ENCODE data around the gene CLCA4.
"Not testable (repeated sequence)": the region's sequence is repeated elsewhere in the genome, so short reads cannot be mapped to it uniquely, and the experiment has no call there.

The CLCA4 gene

DNA sequence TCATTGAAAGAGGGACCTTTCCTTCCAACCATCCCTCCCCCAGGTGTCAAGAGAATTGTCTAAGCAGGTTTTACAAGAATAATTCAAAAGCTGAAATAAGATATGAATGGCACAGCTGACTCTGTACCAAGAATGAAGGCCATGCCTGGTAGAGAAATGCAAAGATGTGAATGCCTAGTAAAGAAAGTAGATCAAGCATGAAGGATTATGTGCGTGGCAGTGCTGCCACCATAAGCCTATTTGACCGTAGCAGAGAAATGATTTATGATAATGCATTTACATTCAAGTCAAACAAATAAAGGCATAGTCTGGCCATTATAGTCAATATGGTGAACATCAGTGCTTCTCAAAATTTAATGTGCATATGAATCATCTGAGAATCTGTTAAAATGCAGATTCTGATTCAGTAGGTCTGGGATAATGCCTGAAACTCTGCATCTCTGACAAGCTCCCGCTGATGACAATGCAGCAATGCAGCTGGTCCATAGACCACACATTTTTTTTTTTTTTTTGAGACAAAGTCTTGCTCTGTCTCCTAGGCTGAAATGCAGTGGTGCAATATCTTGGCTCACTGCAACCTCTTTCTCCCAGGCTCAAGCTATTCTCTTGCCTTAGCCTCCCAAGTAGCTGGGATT lies 16.6 kb upstream of the CLCA4 start:
- no peak for DNase-seq

DNA sequence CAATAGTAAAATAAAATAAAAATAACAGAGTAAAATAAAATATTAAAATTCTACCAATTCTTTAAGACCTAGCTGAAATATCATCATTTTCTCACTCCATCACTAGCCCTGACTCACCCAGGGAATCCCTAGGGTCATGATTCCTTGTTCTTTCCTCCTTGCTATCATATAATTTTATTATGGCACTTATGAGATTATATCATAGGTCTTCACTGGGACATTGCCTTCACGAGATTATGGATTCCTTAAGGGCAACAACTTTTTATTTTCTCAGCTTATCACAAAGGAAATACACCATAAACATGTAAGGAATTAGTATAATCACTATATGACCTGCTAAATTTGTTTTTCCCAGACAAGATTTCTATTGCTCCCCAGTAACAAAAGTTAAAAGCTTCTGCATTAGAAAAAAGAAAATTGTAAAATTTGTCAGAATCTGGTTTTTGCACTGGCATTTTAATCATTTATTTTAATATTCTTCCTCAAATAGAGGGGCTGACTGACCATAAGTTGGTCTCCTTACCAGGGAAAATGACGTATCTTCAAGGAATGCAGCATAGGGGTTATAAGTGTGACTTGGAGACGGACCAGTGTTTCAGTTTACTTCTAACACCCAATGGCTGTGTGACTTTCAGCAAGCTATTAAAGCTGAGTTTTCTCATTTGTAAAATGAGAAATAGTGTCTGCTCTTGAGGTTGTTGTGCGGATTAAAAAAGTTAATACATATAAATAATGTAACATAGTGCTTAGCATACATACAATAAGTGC lies 8.8 kb upstream of the CLCA4 start:
- no peak for DNase-seq

DNA sequence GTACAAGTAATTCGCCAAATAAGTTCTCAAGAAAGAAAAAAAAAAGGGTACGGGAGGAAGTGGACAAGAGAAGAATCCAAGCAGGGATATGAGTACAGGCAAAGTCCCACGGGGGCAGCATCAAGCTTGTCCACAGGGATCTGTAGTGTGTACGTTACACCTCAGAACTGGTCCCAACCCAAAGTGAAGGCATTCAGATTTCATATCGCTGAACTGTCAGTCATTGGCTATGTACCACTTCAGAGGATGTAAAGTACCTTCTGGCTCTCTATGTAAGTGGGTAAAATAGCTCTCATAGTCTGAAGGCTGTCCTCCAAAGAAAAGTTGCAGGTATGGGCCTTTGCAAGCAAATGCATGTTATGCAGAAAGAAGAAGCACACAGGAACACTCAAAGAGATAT lies 8.1 kb upstream of the CLCA4 start:
- no peak for DNase-seq

DNA sequence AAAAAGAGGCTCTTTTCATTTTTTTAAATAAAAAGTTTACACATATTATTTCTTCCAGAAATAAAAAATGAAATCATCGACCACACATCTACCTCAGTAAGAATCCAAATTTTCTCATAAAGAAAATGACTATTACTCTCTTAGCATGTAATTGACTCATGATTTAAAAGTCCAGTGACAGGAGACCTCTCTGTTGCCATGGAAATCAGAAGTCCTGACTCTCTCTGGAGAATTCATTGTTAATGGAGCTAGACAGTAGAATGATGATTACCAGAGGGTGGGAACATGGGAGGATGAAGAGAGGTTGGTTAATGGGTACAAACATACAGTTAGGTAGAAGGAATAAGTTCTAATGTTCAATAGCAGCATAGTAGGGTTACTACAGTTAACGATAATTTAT lies 5.0 kb upstream of the CLCA4 start:
- DNase-seq: no peak

DNA sequence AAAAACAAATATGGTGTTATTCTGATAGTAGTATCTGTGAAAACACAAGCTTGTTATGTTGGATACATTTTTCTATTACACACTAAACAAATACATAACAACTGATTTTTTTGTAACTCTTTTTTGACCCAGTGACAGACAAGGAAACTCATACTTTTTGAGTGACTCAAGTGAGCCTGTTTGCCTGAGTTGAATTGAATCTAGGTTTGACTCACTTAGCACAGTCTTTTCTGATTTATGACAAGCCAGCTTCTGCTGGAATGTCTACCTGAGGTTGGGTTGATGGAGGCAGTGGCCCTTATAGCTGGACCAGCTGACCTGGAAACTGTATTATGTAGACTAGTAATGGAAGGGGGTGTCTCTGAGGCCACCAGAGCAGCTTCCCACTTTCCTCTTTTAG lies 4.2 kb upstream of the CLCA4 start:
- DNase-seq: no peak

DNA sequence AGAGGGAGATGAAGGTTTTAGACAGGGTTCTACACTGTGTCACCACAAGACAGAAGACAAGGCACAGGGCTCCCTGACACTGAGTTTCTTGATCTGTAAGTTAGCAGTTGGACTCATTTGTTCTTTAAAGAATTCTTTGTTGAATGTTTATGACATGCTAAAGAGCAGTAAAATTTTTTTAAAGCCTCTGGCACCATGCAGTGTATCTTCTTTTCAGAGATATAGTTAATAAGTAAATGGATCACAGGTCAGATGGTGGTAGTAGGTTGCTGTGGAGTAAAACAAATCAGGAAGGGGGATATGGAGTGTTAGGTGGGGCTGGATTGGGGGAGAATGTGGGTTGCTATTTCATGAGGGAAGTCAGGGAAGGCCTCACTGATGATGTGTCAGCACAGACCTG lies 2.0 kb downstream of the CLCA4 start:
- no peak for DNase-seq

DNA sequence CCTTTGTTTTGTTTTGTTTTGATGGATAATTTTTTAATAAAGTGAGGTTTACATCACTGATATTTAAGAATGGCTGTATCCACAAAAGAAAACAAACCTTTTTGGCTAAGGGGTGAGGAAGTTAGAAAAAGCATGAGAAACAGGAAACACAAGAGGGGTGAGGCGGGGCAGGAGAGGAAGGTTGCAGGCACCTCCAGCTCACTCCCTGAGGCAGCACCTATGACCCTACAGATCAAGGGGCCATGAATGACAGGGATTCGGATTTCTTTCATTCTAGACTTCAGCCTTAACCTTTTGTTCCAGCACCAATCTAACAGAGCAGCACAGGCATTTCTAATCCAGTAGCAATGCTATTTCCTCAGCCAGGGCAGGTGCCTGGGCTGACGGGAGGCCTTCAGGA lies 4.4 kb downstream of the CLCA4 start:
- no peak for DNase-seq

DNA sequence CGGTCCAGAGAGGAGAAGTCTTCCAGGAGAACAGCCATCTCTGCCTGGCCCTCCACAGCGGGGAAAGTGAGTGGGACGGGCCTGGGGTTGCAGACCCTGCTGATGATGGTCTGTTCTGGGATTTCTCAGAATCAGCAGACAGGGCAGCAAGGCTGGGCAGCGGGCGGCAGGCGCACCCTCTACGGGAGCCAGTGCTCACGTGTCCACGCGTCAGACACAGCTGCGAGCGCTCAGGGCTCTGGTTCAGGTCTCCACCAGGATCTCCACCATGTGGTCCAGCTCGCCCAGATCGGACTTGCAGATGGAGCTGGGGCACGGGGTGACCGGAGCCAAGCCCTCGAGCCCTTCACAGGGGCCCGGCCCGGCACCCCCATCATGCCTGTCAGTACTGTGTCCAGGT lies 5.5 kb downstream of the CLCA4 start:
- no peak for DNase-seq

DNA sequence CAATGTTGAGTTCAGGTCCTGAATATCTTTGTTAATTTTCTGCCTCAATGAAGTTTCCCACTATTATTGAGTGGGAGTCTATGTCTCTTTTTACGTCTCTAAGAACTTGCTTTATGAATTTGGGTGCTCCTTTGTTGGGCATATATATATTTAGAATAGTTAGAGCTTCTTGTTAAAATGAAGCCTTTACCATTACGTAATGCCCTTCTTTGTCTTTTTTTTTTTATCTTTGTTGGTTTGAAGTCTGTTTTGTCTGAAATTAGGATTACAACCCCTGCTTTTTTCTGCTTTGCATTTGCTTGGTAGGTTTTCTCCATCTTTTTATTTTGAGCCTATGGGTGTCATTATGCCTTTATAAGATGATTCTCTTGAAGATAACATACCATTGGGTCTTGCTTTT lies 10.9 kb downstream of the CLCA4 start:
- no peak for DNase-seq

DNA sequence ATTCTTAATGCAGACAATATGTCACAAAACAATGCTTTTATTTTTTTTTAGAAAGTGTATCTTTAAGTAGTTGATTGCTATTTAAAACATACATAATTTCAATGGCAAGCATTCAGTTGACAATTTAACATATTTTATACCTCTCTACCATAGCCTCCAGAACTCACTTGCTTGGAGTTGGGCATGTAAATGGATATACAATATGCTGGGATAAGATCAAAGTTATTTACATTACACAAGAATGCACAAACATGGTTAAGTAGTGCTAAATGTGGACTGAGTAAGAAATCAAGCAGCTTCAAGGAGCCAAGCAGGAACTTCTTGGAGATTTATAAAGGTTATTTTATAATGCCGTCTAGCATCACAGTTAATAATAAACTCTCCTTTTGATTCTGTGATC lies 17.0 kb downstream of the CLCA4 start:
- DNase-seq: no peak

DNA sequence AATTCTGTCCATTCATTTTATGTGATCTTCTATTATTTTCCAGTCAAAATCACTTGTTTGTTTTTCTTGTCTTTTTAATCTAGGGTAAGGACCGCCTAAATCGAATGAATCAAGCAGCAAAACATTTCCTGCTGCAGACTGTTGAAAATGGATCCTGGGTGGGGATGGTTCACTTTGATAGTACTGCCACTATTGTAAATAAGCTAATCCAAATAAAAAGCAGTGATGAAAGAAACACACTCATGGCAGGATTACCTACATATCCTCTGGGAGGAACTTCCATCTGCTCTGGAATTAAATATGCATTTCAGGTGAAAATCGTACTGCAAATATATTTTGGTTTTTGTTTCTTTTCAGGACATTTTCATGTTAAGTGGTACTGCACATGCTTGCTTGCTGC lies 20.5 kb downstream of the CLCA4 start:
- DNase-seq: no peak

DNA sequence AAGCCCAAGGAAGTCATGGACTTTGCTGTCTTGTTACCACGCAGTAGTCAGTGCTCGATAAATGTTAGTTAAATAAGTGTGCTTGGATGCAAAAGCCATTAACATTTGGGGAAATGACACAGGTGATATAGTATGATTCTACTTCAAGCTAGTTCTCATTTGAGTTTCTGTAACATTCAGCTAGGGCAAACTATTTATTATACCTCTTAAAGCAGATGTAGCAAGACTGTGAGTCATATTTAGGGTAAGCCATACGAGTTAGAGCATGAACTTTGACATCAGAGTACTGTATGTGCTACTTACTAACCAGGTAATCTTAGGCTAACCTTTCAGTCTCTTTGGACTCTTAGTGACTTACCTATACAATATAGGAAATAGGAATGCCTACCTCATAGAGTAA lies 21.0 kb downstream of the CLCA4 start:
- DNase-seq: no peak

DNA sequence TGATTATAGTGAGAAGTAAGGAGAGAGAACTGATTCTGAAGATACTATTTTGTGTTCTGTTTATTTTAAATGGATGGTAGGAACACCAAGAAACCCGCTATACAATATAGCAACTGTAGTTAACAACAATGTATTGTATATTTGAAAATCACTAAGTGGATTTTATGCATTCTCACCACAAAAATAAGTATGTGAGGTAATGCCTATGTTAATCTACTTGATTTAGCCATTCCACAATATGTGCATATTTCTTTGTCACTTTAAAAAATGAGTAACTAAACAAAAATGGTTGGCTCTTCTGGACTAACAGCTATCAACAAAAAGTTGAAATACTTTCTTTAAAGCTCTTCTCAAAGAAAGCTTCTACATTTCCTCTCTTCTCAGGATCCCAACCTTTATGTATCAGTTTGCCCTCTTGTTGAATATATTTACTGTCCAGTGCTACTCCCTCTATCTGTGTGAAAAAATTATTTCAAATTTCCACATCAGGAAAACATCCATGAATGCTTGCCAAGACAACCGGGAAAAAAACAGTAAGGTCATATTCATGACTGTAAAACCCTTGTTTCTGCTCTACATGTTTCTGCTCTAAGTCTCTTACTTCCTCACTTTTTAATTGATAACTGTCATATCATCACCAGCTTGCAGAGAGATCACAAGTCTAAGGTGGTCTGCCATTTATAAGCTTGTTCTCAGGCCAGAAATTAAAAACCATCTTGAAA lies 27.0 kb downstream of the CLCA4 start:
- DNase-seq: no peak

DNA sequence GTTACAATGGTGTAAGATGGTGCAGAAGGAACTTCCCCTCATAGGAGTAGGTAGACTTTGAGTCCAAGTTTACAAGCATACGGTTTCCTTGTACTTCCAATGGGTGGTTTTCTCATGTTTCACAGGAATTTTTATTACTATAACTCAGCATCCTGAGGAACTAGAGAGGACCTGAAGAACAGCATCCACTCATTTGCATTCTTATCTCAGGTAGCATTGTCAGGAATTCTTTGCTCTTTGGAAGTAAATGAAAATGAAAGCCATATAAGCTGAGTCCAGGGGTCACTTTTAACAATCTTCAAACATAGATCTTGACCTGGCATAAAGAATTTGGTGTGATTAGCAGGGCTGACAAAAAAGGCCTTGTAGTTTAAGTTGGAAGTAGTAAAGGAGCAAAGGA lies 34.4 kb downstream of the CLCA4 start:
- no peak for DNase-seq

DNA sequence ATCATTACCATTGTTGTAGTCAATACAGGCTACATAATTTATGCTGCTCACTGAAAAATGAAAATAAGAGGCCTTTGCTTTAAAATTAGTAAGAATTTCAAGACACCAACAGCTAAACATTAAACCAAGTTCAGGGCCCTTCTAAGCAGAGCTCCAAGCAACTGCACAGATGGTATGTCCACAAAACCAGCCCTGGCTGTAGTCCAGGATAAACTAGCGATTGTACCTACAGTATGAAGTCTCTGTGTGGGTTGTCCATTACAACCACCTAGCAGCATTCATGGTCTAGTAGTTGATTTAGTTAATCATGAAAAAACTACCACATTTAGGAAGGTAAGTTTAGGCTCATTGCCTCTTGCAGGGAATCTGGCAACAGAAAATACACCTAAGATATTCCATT lies 35.3 kb downstream of the CLCA4 start:
- no peak for DNase-seq

DNA sequence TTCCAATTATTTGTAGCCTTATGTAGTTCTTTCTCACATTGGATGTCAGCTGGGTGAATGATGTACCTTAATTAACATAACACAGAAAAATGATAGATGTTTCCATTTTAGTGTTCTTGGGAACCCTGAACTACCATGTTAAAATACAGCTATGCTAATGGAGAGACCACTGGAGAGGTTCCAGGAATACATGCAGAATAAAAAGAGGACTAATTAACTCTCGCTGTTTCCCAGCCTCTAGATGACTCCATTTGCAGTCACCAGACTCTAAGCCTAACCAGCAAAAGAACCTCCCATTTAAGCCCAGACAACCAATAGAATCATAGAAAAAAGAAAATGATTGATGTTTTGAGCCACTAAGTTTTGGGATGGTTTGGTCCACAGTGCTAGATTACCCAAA lies 36.2 kb downstream of the CLCA4 start:
- DNase-seq: no peak

DNA sequence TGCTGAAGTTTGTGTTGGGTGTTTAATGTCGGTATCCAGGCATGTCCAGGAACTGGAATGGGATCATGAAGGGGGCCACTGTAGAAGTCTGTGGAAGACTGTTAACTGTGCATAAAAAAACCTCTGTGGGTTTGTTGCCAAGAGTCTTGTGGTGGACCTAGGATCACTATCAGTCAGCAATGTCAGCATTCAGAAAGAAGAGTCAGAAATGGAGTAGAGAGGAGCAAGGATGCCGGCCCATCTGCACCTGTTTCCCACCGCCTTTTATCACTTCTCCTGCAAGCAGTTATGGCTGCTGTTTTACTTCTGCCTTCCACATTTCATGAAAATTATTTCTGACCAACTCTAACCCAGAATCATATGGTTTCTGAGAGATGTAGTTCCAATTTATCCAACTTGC lies 36.7 kb downstream of the CLCA4 start:
- DNase-seq: no peak

DNA sequence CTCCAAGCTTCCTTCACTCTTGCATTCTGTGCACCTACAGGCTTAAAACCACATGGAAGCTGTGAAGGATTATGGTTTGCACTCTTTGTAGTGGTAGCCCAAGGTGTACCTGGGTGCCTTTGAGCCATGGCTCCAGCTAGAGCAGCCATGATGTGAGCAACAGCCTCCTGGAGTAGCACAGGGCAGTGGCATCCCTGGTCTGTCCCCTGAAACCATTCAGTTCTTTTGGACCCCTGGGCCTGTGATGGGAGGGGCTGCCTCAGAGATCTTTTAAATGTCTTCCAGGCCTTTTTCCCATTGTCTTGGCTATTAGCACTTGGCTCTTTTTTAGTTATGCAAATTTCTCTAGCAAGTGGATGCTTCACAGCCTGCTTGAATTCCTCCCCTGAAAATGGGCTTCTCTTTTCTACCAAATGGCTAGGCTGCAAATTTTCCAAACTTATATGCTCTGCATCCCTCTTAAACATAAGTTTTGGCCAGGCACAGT lies 47.4 kb downstream of the CLCA4 start:
- no peak for DNase-seq

DNA sequence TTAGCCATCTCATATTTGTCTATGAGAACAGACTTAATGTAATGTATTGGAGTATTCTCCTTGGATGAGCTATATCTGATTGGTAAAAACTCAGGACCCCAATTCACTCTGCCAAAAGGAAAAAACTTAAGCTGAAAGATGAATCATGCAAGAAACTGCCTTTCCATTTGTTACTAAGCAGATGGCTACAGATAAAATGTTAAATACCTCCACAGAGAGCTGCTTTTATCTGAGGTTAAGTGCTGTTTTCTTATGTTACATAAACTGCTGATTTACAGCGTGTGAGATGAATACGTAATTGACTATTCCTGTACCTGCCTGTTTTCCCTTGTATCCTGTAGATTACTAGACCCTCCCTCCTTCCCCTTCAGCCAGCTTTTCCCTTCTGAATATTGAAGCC lies 49.3 kb downstream of the CLCA4 start:
- DNase-seq: no peak

DNA sequence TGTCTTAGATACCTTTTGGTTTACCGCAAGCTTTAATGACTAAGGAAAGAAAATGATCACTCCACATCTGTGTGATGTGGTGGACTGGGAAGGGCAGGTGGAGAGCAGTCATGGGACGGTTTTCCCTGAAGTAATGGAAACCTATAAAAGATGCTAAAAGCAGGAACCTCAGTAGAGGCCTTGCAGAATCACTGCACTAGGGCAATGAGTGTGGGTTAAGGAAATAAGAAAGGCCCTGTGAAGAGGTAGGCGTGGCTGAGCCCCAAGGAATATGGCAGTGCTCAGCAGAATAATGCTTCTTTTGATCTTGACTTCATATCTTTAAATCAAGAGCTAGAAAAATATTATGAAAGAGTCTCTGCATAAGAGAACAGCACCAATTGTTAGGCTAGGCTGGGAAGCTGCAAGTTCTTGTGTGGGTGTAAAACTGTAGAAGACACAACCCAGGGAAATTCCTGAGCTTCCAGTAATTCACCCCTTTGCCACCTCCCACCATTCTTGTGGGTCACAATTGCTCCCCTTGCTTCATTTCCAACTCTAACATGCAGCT lies 49.9 kb downstream of the CLCA4 start:
- DNase-seq: no peak

DNA sequence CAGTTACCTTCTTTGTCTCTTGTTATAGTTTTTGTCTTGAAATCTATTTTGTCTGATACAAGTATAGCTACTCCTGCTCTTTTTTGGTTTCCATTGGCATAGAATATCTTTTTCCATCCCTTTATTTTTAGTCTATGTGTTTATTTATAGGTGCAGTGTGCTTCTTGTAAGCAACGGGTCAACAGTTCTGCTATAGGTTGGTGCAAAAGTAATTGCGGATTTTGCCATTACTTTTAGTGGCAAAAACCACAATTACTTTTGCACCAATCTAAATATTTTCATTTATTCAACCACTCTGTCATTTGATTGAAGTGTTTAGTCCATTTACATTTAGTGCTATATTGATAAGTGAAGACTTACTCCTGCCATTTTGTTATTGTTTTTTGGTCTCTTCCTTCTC lies 59.2 kb downstream of the CLCA4 start:
- not testable (repeated sequence) for DNase-seq

DNA sequence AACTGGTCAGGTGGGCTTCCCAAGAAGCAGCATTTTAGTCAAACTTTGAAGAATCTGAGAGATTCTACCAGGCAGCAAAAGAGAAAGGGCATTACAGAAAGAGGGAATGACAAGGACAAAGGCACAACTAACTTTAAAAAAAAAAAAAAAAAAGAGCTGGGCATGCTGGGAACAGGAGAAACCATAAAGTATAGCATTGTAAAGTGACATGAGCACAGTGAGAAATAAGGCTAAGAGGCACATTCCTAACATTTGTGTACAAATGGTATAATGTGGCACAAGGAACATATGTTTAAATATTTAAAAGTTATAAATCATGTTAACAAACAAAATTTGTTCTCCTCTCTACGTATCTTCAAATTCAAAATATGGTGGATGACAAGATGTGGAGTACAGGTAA lies 69.6 kb downstream of the CLCA4 start:
- DNase-seq: no peak

DNA sequence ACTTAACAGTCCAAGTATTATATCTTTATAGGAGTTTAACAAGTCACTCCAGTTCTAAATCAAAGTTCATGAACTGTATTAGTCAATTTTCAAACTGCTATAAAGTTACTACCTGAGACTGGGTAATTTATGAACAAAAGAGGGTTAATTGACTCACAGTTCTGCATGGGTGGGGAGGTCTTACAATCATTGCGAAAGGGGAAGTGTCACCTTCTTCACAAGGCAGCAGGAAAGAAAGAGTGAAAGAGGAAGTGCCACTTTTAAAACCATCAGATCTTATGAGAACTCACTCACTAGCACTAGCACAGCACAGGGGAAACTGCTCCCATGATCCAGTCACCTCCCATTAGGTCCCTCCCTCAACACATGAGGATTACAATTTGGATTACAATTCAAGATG lies 70.0 kb downstream of the CLCA4 start:
- DNase-seq: no peak

DNA sequence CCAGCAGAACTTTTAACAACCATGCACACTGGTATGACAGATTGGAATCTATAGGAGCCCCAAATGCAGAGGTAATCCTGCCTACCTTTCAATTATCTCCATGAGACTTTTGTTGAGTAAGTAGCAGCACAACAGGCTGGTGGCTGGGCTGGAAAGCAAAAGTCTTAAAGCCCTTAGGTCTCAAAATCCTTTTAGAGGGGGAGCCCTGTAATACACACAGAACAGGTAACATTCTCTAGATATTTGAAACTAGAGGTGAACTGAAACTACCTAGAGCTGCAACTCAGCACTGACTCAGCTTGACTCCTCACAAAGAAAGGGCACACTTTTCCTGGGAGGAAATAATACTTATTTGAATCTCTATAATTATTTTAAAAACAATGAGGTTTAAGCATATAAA lies 71.5 kb downstream of the CLCA4 start:
- no peak for DNase-seq

Data from cortex of kidney (tissue), 1 donor.